Measurements from ENCODE around the gene DLEC1. TPM values are rescaled to one million over a fixed set of nuclear protein-coding genes. Genes with fewer than 3 reads are reported as not detected.

DLEC1 gene
- total RNA-seq, 1 donor from 2014 or later = 0.54 TPM

DNA sequence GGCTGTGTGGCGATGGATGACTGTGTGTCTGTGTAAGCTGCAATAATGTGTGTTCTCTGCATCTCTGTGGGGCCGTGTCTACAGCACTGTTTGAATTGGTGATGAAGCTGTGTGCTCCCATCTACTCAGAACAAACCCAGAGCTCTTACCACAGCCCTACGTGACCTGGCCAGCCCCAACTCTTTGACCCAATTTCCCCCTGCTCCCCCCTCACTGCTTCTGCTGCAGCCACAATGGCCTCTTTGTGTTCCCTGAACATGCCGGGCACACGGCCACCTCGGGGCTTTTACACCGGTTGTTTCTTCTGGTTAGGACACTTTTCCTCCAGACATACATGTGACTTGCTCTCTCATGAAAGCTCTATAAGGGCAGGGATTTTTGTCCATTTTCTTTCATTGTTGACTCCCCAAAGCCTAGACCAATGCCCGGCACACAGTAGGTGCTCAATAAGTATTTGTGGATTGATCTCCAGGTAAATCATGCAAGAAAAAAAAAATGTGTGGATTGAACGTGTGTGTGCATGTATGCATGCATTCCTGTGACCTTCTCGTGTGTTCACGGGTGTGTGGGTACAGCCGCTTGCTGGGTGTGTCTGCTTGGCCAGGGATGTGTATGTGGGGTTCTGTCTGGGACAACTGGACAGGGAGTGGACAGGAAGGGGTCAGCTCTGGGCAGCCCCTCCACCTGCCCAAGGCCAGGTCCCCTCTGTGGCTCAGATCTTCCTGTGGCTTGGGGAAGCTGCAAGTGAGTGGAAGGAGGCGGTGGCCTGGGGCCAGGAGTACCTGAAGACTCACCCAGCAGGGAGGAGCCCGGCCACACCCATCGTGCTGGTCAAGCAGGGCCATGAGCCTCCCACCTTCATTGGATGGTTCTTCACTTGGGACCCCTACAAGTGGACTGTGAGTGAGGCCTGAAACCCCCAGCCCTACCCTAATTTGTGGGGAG lies 33.7 kb upstream of the DLEC1 start:
- H3K27ac ChIP-seq (ENCODE audit: low read depth, low read length) = no peak overlapping the region
- TF ChIP-seq, protein P1, sequence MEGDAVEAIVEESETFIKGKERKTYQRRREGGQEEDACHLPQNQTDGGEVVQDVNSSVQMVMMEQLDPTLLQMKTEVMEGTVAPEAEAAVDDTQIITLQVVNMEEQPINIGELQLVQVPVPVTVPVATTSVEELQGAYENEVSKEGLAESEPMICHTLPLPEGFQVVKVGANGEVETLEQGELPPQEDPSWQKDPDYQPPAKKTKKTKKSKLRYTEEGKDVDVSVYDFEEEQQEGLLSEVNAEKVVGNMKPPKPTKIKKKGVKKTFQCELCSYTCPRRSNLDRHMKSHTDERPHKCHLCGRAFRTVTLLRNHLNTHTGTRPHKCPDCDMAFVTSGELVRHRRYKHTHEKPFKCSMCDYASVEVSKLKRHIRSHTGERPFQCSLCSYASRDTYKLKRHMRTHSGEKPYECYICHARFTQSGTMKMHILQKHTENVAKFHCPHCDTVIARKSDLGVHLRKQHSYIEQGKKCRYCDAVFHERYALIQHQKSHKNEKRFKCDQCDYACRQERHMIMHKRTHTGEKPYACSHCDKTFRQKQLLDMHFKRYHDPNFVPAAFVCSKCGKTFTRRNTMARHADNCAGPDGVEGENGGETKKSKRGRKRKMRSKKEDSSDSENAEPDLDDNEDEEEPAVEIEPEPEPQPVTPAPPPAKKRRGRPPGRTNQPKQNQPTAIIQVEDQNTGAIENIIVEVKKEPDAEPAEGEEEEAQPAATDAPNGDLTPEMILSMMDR (IDR thresholded peaks at IDR 0.05; ENCODE audit: insufficient read depth, low read depth, low read length) = no peak
- no peak for TF ChIP-seq EZH2 (IDR thresholded peaks at IDR 0.05; ENCODE audit: insufficient read depth, low read length)
- Mint-ChIP-seq H3K9me3 (ENCODE audit: unreplicated experiment) (no peaks in the 10 kb centered on the region), H3K27me3 (ENCODE audit: low read depth, unreplicated experiment) (peaks cover 2% of the 10 kb centered on the region), H3K4me3 (ENCODE audit: unreplicated experiment) (no peak overlapping the region), H3K4me1 (ENCODE audit: low read depth, unreplicated experiment) (peaks cover 5% of the 10 kb centered on the region), H3K36me3 (ENCODE audit: low read depth, unreplicated experiment) (peaks cover 5% of the 10 kb centered on the region), H3K27ac (ENCODE audit: unreplicated experiment) (no peak overlapping the region)
- peaks cover 6% of the 10 kb centered on the region for H4K20me1 ChIP-seq (ENCODE audit: insufficient read depth, low read length)
- no peak overlapping the region for H2AFZ ChIP-seq (ENCODE audit: low read depth, low read length)
- peaks cover 6% of the 10 kb centered on the region for H3K4me1 ChIP-seq (ENCODE audit: insufficient read depth, low read length)
- peak overlapping the region; percentile 8 for H3K4me2 ChIP-seq (ENCODE audit: low read length)
- FAIRE-seq (no peak), DNase-seq (ENCODE audit: low read depth) (no peak)
- H3K4me3 ChIP-seq (ENCODE audit: insufficient read depth, low read depth, low read length) = no peak overlapping the region
- H3K9ac ChIP-seq (ENCODE audit: low read length) = no peak overlapping the region
- no peaks in the 10 kb centered on the region for H3K36me3 ChIP-seq (ENCODE audit: insufficient read depth, low read length)
- no peaks in the 10 kb centered on the region for H3K79me2 ChIP-seq (ENCODE audit: insufficient read depth, low read length)
- no peaks in the 10 kb centered on the region for H3K27me3 ChIP-seq (ENCODE audit: insufficient read depth, low read length)
- H3K9me3 ChIP-seq (ENCODE audit: insufficient read depth, low read depth, low read length) = no peaks in the 10 kb centered on the region

DNA sequence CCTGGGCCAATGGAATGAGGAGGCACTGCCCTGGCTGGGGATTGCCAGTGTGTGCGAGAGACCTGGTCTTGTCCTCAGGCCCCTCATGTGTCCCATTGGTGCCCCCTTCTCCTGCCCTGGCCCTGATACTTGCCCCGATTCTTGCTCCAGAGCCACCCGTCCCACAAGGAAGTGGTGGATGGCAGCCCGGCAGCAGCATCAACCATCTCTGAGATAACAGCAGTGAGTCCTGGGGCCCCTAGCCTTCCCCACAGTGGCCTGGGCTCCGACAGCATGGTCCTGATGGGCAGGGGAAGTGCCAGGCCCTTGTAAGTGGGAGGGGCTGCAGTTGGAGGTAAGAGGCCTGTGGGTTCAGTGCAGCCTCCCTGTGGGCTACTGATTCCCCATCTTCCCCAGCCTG lies 33.0 kb upstream of the DLEC1 start:
- Mint-ChIP-seq H3K36me3 (ENCODE audit: low read depth, unreplicated experiment) (peaks cover 8% of the 10 kb centered on the region), H3K9me3 (ENCODE audit: unreplicated experiment) (no peaks in the 10 kb centered on the region), H3K27me3 (ENCODE audit: low read depth, unreplicated experiment) (no peaks in the 10 kb centered on the region), H3K27ac (ENCODE audit: unreplicated experiment) (no peak overlapping the region), H3K4me3 (ENCODE audit: unreplicated experiment) (no peak overlapping the region), H3K4me1 (ENCODE audit: low read depth, unreplicated experiment) (peaks cover 5% of the 10 kb centered on the region)
- Histone ChIP-seq H3K4me3 (ENCODE audit: insufficient read depth, low read depth, low read length) (no peak overlapping the region), H2AFZ (ENCODE audit: low read depth, low read length) (no peak overlapping the region), H3K9me3 (ENCODE audit: insufficient read depth, low read depth, low read length) (no peaks in the 10 kb centered on the region), H3K36me3 (ENCODE audit: insufficient read depth, low read length) (no peaks in the 10 kb centered on the region), H3K4me2 (ENCODE audit: low read length) (no peak overlapping the region), H3K27me3 (ENCODE audit: insufficient read depth, low read length) (no peaks in the 10 kb centered on the region), H4K20me1 (ENCODE audit: insufficient read depth, low read length) (peaks cover 6% of the 10 kb centered on the region), H3K9ac (ENCODE audit: low read length) (no peak overlapping the region), H3K27ac (ENCODE audit: low read depth, low read length) (no peak overlapping the region), H3K79me2 (ENCODE audit: insufficient read depth, low read length) (no peaks in the 10 kb centered on the region), H3K4me1 (ENCODE audit: insufficient read depth, low read length) (peaks cover 6% of the 10 kb centered on the region)
- TF ChIP-seq, protein P1 (IDR thresholded peaks at IDR 0.05; ENCODE audit: insufficient read depth, low read depth, low read length) = no peak
- TF ChIP-seq EZH2 (IDR thresholded peaks at IDR 0.05; ENCODE audit: insufficient read depth, low read length) = no peak
- no peak for DNase-seq (ENCODE audit: low read depth)
- no peak for FAIRE-seq
